Left ventricle myocardium inferior (tissue), 1 donor: ENCODE data around the gene HMGN4. TPM values are rescaled to one million over a fixed set of nuclear protein-coding genes. Genes with fewer than 3 reads are reported as not detected.

ENCODE experiments used
- DNase-seq: peaks from one replicate; pipeline ENCODE4 v3.0.0-alpha.2; 2020
- H3K27ac ChIP-seq: fragments of 200-600 bp; replicated peaks from 2 replicates; pipeline ENCODE4 v1.8.0; 2021
- H3K27me3 ChIP-seq: fragments of 200-600 bp; 2 replicates; pipeline ENCODE4 v1.8.0; 2021; ENCODE audit warnings: low read depth
- H3K36me3 ChIP-seq: fragments of 200-600 bp; 2 replicates; pipeline ENCODE4 v1.8.0; 2021
- H3K4me1 ChIP-seq: fragments of 200-600 bp; 2 replicates; pipeline ENCODE4 v1.8.0; 2021
- H3K4me3 ChIP-seq: fragments of 200-600 bp; 2 replicates; pipeline ENCODE4 v1.8.0; 2021; ENCODE audit warnings: mild to moderate bottlenecking, moderate library complexity
- H3K9me3 ChIP-seq: fragments of 200-600 bp; replicated peaks from 2 replicates; pipeline ENCODE4 v1.8.0; 2021
- CTCF ChIP-seq: fragments of 200-600 bp; IDR thresholded peaks from 2 replicates; pipeline ENCODE4 v1.8.0; 2021; ENCODE audit warnings: antibody characterized with exemption, mild to moderate bottlenecking, borderline replicate concordance
- intact Hi-C: fragments of 100-400 bp; cut with micrococcal nuclease; formaldehyde crosslinking; loops from one replicate; pipeline ENCODE4 v1.11.0; 2022
- total RNA-seq: library from RNA; stranded (reverse); fragmentation: NEBNext Ultra II Directional; extraction: Animal tissue kit (Norgen Biotek cat#: 25700); gene quantifications from one replicate; pipeline ENCODE4 v1.2.1, GENCODE V29; 2021
- donor health status: DM: no; HTN: yes; CAD: no; lungs with severe emphysema.

Gene HMGN4
- total RNA-seq, 1 donor from 2014 or later: 29.7 TPM

GRCh38 chr6:26533532-26533931, 4.6 kb upstream of the HMGN4 start:
- H3K4me1 ChIP-seq: peaks cover 42% of the 10 kb centered on the region
- no peak for DNase-seq
- H3K27me3 ChIP-seq: no peaks in the 10 kb centered on the region
- intact Hi-C loops: no loop called here
- H3K4me3 ChIP-seq: peak overlapping the region; percentile 80
- H3K9me3 ChIP-seq: no peaks in the 10 kb centered on the region
- H3K27ac ChIP-seq: peak overlapping the region; percentile 85
- no peaks in the 10 kb centered on the region for H3K36me3 ChIP-seq
- no peak for TF ChIP-seq CTCF

DNA sequence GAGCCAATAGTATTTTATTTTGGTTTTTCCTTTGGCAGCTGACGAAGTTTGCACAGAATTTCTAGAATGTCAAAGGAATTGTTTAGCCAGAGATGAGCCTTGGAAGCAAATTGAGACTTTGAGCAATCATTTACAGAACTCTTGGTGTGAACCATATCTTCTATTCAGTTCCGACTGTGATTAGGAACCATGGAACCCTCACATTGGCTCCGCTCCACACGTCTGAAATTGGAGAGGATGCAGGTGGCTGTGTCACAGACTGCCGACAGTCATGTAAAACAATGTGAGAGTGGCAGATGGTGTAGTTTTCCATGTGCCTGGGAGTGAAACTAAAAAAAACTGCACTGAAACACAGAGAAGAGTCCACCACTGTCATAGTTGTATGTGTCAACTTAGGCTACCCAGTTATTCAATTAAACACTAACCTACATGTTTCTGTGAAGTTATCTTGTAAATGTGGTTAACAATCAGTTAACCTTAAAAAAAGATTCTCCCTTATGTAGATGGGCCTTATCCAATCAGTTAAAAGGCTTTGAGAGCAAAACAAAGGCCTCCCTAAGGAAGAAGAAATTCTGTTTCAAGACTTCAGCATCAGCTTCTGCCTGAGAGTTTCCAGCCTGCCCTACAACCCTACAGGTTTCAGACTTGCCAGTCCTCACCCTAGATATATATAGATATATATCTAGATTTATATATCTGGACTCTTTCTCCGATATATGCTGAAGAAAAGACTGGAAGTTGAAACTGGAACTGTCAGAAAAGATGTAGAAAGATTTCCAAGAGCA, 3.3 kb upstream of the HMGN4 start:
- H3K9me3 ChIP-seq: no peaks in the 10 kb centered on the region
- no peaks in the 10 kb centered on the region for H3K27me3 ChIP-seq
- no peaks in the 10 kb centered on the region for H3K36me3 ChIP-seq
- DNase-seq: no peak
- H3K4me1 ChIP-seq: peaks cover 56% of the 10 kb centered on the region
- TF ChIP-seq CTCF: no peak
- intact Hi-C loops: no loop called here
- no peak overlapping the region for H3K4me3 ChIP-seq
- no peak overlapping the region for H3K27ac ChIP-seq

- Histone ChIP-seq H3K4me3 (peak overlapping the region; percentile 95), H3K27ac (peak overlapping the region; percentile 90), H3K36me3 (peaks cover 6% of the 10 kb centered on the region), H3K27me3 (no peaks in the 10 kb centered on the region), H3K4me1 (peaks cover 58% of the 10 kb centered on the region), H3K9me3 (no peaks in the 10 kb centered on the region)
- no peak for DNase-seq
- intact Hi-C loops: no loop called here
- no peak for TF ChIP-seq CTCF
Observed at GRCh38 chr6:26536571-26537159, 1.5 kb upstream of the HMGN4 start.

- DNase-seq: peak; percentile 85
- intact Hi-C loops: no loop called here
- peak overlapping the region; percentile 95 for H3K4me3 ChIP-seq
- no peaks in the 10 kb centered on the region for H3K27me3 ChIP-seq
- H3K27ac ChIP-seq: peak overlapping the region; percentile 90
- peaks cover 8% of the 10 kb centered on the region for H3K36me3 ChIP-seq
- peaks cover 56% of the 10 kb centered on the region for H3K4me1 ChIP-seq
- H3K9me3 ChIP-seq: no peaks in the 10 kb centered on the region
- no peak for TF ChIP-seq CTCF
Observed at GRCh38 chr6:26537160-26537845, 863 bp upstream of the HMGN4 start.

- H3K4me3 ChIP-seq: peak overlapping the region; percentile 95
- peak overlapping the region; percentile 90 for H3K27ac ChIP-seq
- intact Hi-C loops: no loop called here
- no peak for TF ChIP-seq CTCF
- H3K9me3 ChIP-seq: no peaks in the 10 kb centered on the region
- no peak for DNase-seq
- H3K4me1 ChIP-seq: peaks cover 46% of the 10 kb centered on the region
- peaks cover 16% of the 10 kb centered on the region for H3K36me3 ChIP-seq
- no peaks in the 10 kb centered on the region for H3K27me3 ChIP-seq
Observed at GRCh38 chr6:26538572-26538902, 371 bp downstream of the HMGN4 start.
